ENCODE data around the gene SNUPN. TPM values are rescaled to one million over a fixed set of nuclear protein-coding genes. Genes with fewer than 3 reads are reported as not detected.

Gene SNUPN
- total RNA-seq, 2 experiments from 2014 or later, result 44.4 to 71.1 TPM

GRCh38 chr15:75647370-75648155, 22.0 kb upstream of the SNUPN start, which contains the start of gene SNX33:
SNX33 (plus strand) TSS chr15:75647912; CDS start chr15:75649103, 1,191 bp downstream.
- Histone ChIP-seq H3K4me1 (ENCODE audit: insufficient read depth, low read length, poor library complexity, severe bottlenecking) (peaks cover 8% of the 10 kb centered on the region), H4K20me1 (ENCODE audit: insufficient read depth, low read length) (no peaks in the 10 kb centered on the region), H3K4me2 (ENCODE audit: low read length) (peak within 1 kb of the TSS; percentile 70), H3K79me2 (ENCODE audit: insufficient read depth, low read depth, low read length) (no peaks in the 10 kb centered on the region), H3K9me3 (ENCODE audit: low read length) (no peaks in the 10 kb centered on the region), H3K27ac (ENCODE audit: low read depth, low read length, poor library complexity, severe bottlenecking) (no peak within 1 kb of the TSS), H2AFZ (ENCODE audit: low read length) (peak within 1 kb of the TSS; percentile 57; the same call in 1 of the 2 replicates), H3K4me3 (ENCODE audit: low read depth, low read length, poor library complexity, severe bottlenecking) (peak within 1 kb of the TSS; percentile 67), H3K9me2 (ENCODE audit: insufficient read depth, low read length) (no peaks in the 10 kb centered on the region), H3K36me3 (ENCODE audit: insufficient read depth, low read length) (no peaks in the 10 kb centered on the region)
- DNase-seq (ENCODE audit: low spot score), result peak; percentile 13
- intact Hi-C loops (cut with micrococcal nuclease; ENCODE audit: unreplicated experiment), result no loop called here
- BruUV-seq (replicated peaks), result no TSS peak
- TF ChIP-seq CTCF (conservative IDR thresholded peaks at IDR 0.05; ENCODE audit: low read length) (peak; percentile 69), EZH2phosphoT487 (IDR thresholded peaks at IDR 0.05; ENCODE audit: borderline replicate concordance, low read depth, low read length) (no peak)
- CTCF ChIA-PET (ENCODE audit: unreplicated experiment), result no interaction called here
- POLR2A ChIA-PET, result no interaction called here

- no peaks in the 10 kb centered on the region for H3K79me2 ChIP-seq (ENCODE audit: insufficient read depth, low read depth, low read length)
Observed at GRCh38 chr15:75646944-75647364, 21.4 kb upstream of the SNUPN start.

More at GRCh38 chr15:75646944-75647364, 21.4 kb upstream of the SNUPN start:
- DNase-seq (ENCODE audit: low spot score), result no peak
- H3K4me2 ChIP-seq (ENCODE audit: low read length), result peak overlapping the region; percentile 70
- BruUV-seq (replicated peaks), result no TSS peak
- no peak for TF ChIP-seq CTCF (conservative IDR thresholded peaks at IDR 0.05; ENCODE audit: low read length)
- no peak for TF ChIP-seq EZH2phosphoT487 (IDR thresholded peaks at IDR 0.05; ENCODE audit: borderline replicate concordance, low read depth, low read length)
- CTCF ChIA-PET (ENCODE audit: unreplicated experiment), result no interaction called here
- H3K27ac ChIP-seq (ENCODE audit: low read depth, low read length, poor library complexity, severe bottlenecking), result no peak overlapping the region
- peaks cover 12% of the 10 kb centered on the region for H3K4me1 ChIP-seq (ENCODE audit: insufficient read depth, low read length, poor library complexity, severe bottlenecking)
- H2AFZ ChIP-seq (ENCODE audit: low read length), result no peak overlapping the region
- H3K36me3 ChIP-seq (ENCODE audit: insufficient read depth, low read length), result no peaks in the 10 kb centered on the region
- H4K20me1 ChIP-seq (ENCODE audit: insufficient read depth, low read length), result no peaks in the 10 kb centered on the region
- H3K9me2 ChIP-seq (ENCODE audit: insufficient read depth, low read length), result no peaks in the 10 kb centered on the region
- intact Hi-C loops (cut with micrococcal nuclease; ENCODE audit: unreplicated experiment), result no loop called here
- H3K4me3 ChIP-seq (ENCODE audit: low read depth, low read length, poor library complexity, severe bottlenecking), result peak overlapping the region; percentile 67
- POLR2A ChIA-PET, result no interaction called here
- H3K9me3 ChIP-seq (ENCODE audit: low read length), result no peaks in the 10 kb centered on the region
